ENCODE measurements around the gene ARHGAP10.

GRCh38 chr4:147791865-147792264 lies 60.0 kb downstream of the ARHGAP10 start:
- no peak for TF ChIP-seq CTCF (IDR thresholded peaks at IDR 0.05)
- no peak for TF ChIP-seq POLR2AphosphoS5 (IDR thresholded peaks at IDR 0.05)
- TF ChIP-seq EP300 (IDR thresholded peaks at IDR 0.05), result no peak

Measured in gastroesophageal sphincter (tissue), 3 donors.